GM19240 (cell line): ENCODE data around the gene DYNAP.

Experiments
- DNase-seq: peaks from one replicate; pipeline ENCODE4 v3.0.0; 2011; ENCODE audit warnings: low spot score; ENCODE audit not compliant: insufficient read length

The DYNAP gene, protein sequence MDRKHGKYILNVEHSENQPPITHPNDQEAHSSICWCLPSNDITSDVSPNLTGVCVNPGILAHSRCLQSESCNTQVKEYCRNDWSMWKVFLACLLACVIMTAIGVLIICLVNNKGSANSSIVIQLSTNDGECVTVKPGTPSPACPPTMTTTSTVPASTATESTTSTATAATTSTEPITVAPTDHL

DNA sequence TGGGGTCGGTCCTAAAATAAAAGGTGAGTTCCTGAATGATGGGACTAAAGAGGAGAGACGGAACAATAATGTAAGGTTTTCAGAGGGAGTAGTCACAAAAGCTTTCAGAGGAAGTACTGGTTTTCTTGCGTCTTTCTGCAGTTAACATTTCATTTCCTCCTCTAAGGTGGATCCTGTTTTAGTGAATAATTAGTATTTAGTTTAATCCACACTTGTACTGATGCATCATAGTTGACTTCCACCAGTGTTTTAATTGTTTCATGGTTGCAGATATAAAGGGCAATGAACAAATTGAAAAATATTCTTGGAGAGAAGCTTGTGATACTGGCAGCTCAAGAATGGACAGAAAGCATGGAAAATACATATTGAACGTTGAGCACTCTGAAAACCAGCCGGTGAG is at the start of gene DYNAP:
TSS of gene DYNAP (plus strand) at position 301 of the 400 bp plus-strand sequence. CDS start at position 339, 38 bp downstream.
- no peak for DNase-seq

DNA sequence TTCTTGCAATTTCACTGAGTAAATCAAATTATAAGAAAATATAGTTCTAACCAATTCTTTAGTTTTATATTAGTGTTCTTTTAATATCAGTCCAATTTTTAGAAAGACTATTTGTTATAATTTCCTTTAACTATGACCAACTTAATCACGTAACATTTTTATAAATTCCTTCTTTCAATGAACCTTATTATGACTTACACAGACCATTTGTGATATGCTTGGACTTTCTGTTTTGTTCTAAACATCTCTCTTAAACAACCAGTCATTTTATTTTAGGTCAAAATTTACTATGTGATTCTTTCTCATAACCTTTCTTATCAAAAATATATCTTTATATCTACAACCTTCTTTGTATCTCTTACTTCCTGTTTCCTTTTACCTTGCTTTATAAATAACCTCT is 39.5 kb upstream of the DYNAP start:
- DNase-seq: no peak

DNA sequence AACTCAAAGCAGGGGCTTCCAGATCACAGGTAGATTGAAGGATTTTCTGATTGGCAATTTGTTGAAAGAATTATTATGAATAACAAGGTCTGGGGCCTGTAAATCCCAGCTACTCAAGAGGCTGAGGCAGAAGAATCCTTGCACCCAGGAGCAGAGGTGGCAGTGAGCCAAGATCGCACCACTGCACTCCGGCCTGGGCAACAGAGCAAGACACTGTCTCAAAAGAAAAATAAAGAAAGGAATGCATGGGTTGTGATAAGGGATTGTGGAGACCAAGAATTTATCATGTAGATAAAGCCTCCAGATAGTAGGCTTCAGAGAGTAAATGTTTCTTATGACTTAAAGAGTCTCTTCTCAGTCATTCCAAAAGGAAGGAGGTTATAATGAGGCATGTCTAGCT is 35.8 kb upstream of the DYNAP start:
- DNase-seq: no peak

DNA sequence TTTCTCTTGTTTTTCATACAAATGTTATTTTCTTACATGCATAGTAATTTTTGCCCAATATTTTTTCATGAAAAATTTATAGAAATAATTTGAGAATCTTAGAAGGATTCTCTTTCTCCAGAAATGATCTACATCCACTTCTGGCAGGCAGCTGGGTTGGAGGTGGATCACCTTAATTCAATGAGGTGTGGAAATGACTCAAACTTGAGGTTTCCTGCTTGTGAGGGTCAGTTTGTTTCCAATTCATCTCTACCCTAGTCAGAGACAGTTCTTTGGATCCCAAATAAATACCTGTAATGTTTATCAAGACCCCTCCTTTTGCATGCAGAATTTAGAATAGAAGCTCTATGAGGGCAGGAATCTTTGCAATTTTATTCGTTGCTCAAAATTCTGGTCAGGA is 35.0 kb upstream of the DYNAP start:
- no peak for DNase-seq

DNA sequence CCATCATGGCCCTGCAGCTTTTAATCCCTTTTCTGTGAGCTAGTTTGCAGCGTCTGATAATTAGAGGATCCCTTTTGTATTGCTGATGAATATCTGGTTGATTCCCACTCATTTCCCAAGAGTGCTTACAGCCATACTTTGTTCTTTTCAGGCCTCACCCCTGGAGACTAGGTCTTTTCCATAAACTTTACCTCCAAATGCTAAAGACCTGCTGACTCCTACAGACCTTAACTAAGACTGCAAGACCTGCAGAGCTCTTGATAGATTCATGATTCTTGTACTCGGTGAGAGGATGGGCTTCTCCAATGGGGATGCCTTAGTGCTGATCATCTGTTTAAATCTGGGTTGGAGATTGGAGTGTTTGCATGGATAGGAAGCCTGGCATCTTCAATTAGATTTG is 33.1 kb upstream of the DYNAP start:
- DNase-seq: no peak

DNA sequence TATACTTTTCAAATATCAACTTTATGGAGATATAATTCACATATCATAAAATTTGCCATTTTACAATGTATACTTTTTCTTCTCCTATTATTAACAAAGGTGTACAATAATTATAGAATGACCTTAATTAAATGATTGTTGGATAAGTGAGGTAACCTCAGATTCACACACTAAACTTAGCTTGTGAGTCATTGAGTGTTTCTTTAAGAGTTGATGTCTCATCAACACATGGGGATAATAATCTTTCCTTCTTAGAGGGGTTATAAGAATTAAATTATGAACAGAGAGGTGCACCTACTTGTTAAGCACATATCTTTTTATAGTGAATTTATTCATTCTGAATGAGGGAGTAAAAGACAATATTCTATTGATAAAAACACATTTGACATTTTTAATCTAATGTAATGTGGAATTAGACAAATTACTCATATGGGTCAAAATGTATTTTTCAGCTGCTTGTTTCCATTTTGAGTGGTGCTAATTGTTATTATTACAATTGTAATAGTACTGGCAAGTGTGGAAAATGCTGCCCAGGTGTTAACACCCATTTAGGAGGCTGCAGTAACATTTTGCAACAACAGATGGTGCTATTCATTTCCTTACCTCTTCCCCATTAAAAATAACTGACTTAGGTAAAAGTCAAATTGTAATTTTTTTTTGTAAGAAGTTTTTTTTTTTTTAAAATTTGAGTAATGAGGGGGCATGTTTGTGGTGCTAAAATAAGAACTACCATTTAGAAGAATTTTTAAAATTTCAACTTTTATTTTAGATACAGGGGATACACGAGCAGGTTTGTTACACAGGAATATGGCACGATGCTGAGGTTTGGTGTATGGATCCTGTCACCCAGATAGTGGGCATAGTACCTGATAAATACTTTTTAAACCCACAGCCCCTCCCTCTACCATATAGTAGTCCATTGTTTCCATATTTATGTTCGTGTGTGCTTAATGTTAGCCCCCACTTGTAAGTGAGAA is 32.1 kb upstream of the DYNAP start:
- DNase-seq: peak; percentile 5

DNA sequence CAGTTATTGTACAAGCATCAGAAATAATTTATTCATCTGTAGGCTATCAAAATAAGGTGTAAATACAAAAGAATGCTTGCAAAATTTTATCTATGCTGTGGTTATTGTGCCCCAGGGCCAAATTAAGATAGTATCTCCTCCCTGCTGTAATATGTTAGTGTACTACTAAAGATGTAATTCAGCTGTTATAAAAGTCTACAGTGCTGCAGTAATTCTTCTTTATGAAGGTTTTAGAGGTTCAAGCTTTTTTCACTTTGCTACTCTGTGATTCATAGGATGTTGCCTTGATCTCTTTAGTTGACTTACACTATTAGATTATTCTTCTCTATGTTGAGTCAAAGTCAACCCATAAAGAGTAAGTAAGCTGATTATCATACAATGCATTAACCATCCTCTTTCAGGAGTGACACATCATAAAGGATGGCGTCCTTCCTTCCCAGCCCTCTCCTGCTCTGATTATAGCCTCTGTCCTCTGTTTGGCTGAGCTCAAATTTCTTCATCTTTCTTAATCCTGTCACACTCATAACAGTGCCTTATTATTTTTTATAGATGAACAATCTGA is 29.3 kb upstream of the DYNAP start:
- DNase-seq: no peak

DNA sequence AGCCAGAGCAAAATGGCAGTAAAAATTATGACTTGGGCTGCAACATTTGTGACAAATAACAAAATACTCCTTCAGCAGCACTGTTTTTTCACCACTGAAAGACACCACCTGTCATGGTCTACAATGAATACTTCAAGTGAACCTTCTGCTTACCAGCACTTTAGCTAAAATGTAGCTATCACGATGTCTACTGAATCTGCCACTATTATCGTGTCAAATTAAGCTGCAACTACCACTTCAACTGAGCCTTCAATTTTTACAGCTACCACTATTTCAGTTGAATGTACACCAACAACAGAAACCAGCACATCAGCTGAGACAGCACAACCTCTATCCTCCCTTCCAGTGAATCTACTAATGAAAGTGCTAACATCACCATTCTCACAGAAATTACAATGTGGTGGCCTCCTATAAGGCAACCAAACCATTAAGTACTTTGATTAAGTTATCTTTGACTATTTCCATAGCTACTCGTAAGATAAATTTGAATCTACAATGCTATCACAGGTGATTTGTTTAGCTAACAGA is 10.8 kb upstream of the DYNAP start:
- DNase-seq: no peak

DNA sequence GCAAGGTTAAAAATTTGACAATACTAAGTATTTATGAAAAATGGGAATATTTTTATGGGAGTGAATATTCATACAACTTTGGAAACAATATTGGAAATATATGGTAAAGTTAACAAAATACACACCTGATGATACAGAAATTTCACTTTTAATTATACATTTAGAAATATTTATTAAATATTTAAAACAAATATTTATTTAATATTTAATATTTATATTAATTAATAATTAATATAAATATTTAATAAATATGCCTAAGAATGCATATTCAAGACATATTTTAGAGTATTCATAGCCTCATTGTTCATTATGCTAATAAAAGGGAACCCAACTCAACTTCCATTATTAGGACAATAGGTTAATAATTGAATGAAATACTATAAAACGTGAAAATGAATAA is 7.0 kb upstream of the DYNAP start:
- DNase-seq: no peak

DNA sequence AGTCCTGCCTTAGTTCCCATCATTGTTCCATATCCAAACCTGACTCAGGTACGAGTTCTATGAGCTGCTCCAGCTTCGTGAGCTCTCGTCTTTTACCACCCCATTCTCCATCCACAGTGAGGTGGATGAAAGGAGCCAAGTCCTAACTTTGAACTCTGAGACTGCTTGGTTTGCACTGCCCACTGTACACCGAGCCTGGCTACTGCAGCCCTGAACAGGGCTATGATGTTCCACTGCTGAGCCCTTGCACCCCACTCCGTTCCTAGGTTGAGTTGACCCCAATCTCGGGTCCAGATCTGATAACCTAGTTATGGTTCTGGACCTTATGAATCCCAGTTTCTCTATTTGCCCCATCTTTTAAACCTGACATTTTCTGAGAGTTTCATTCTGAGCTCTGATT is 5.3 kb upstream of the DYNAP start:
- no peak for DNase-seq

DNA sequence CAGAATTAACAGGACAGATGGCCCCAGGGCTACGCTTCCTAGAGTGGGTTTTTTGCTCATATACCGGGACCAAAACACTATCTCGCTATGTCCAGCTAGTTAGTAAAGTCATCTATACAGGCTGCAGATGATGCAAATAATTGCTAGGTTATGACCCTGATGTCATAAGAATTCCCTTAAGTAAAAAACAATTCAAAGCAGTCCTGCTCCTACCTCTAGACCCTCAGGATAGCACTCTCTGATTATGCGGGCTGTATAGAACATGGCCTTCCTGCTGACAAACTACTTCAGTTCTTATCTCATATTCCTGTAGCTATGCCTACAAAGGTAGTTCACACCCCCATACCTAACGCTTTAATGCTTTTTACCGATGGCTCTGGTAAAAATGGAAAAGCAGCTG is 13.2 kb downstream of the DYNAP start:
- DNase-seq: no peak

DNA sequence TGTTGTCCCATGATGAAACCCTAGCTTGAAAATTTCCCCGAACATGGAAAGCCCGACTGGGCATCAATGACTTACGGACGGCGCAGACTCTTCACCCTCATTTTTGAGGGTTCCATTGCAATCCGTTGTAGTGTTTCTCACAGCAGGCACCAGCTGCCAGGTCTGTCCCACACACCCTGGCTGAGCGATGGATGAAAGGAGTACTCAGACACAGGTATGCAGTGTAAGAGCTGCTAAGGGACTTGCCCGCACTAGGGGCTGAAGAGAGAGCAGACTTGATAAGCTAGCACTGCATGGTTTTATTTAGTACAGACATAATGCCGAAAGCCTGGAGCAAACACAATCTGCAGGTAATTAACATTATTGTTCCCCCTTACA is 15.8 kb downstream of the DYNAP start:
- no peak for DNase-seq

DNA sequence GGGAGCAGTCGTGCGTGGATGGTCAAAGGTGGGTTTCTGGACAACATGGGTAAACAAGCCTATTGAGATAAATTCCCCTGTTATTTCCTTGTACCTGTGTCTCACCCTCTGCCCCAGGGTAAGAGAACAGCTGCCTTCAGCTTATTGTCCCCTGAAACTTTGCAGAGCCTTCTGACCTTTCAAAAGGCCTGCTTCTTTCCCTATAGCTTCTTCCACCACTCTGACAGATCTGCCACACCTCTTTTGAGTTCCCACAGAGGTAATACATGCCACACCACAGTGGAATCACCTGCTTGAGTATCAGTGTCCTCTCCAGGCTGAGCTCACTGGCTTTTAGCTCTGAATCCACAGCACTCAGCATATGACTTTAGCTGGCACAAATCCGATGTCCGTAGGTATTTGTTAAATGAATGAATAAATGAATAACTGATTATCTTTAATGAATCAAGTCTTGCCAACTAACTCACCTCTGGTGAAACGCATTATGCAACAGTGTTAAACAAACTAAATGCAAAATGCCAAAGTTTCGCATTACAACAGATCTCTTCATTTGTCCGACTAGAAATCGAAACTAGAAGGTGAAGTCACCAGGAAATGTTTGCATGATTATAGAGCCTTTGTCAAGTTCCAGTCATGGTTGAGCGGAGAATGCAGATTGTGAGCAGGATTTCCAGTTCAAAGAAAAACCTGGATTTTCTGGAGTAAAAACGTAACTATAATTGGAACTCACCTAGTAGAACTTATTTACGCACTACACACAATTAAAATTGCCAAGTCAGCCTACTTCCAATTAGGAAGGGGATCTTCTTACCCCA is 16.4 kb downstream of the DYNAP start:
- DNase-seq: no peak

DNA sequence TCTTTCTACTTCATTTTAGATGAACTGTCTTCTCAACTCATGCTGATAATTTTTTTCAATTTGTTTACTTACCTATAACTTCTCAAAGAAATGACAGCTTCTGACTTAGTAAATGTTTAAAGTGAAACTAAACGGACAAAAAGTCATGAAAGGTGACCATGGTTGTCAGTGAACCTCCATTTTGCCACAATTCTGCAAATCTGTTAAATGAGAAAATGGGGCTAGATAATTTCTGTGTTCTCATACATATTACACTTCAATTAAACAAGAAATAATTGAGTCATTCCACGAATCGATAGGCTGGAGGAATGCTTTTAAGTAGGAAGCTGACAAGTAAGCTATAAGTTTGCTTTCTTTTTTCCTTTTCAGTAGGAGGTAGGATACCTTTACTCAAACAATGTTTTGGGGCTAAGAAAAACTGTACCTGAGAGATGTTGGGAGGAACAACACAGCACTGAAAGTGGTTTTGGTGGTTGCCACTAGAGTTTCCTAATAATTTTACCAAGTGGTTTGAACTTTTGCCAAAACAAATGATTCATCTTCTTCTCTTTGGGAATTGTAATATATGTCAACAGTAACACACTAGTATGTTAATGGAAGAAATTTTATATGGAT is 17.1 kb downstream of the DYNAP start:
- DNase-seq: no peak

DNA sequence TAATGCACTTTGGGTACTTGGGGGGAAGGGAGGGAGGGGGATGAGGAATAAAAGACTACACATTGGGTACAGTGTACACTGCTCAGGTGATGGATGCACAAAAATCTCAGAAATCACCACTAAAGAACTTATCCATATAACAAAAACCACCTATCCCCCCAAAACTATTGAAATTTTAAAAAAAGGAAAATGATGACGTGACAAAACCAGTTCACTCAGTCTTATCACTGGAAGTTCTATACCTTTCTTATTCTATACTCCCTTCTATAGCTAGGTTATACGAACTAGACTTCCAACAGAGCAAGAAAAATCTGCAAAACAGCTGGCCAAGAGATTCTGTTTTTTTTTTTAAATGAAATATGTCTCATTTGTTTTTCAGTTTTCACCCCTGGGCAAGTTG is 20.8 kb downstream of the DYNAP start:
- DNase-seq: no peak

DNA sequence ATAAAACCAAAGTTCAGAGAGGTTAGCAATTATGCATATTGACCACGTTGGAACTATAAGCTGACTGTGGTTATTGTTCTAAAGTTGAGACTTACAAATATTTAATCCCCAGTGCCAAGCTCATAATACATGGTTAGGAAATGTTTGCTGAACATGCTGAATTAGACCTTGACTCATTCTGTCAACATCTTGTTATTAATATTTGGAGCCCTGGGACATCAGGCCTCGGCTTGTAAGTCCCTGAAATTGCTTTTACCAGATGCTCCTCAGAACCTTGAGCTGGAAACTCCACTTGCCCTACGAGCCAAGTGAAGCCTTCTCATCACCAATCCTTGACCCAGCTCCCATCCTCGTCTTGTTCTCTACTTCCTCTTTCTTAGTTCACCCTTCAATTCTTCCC is 21.2 kb downstream of the DYNAP start:
- no peak for DNase-seq

DNA sequence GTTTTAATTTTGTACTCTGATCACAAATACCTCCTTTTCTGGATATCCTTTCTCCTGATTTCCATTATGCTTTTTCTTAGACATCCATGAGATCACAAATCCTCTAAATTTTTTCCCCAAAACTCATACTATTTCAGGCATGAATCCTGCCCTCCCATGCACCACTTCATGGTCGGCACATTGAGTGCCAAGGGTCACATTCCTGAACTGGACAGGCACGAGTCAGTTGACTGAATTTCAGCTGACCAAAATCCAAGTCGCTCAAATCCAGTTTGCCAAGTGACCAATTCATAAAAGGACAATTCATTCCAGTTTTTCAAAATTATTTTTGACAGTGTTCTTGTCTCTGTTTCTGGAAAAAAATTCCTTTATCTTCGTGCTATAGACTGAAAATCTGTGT is 22.1 kb downstream of the DYNAP start:
- no peak for DNase-seq

DNA sequence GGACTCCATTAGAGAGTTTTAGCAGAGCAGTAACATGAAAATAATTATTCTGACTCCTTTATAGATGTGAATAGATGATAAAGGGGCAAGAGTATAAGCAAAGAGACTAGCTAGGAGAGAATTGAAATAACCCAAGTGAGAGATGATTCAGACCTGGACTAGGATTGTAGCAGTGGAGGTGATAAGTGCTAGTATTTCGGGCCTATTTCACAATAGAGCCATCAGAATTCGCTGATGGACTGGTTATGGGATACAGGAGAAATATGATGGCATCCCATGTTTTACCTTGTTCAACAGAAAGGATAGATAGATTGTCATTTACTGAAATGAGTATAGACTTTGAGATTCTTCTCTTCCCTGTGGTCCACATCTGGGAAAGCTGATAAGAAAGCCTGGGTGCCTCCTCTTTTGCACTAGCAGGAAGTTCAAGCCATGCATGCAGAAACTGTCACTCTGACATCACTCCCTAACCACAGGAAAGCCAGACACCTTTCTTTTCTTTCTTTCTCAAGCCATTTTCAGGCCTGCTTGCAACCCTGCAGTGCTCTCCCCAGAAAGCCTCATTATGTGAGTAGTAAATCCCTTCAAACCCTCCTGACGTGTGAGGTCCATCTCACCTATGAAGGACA is 25.3 kb downstream of the DYNAP start:
- no peak for DNase-seq

DNA sequence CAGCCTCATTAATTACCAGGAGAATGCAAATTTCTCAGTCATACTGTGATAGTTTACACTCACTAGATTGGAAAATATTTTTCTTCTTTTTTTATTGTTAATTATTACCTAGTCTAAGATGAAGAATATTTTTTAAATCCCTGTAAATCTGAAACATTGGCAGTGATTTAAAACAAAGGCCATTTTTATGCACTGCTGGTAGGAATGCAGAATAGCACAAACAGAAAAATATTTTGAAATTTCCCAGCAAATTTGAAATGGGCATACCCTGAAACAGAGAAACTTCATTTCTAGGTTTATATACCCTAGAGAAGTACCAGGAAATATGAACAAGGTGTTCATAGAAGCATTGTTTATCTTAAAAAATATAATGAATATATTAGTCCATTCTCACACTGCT is 31.0 kb downstream of the DYNAP start:
- no peak for DNase-seq

DNA sequence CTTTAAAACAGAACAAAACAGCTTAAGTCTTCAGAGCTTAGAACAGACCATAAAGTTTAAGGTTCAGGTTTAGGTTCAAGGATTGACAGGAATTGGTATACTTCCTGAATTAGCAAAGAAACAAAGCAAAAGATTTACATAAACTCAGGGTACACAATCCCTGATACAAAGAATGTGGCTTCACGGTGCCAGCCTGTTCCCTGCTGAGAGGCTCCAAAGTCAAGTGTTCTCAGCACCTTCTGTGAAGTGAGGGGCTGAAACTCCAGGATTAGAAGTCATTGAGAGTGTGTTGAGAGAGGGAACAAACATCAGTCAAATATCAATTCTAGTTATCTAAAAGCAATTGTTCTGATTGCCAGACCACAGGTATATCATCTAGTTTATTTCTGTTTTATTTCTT is 35.7 kb downstream of the DYNAP start:
- DNase-seq: no peak

DNA sequence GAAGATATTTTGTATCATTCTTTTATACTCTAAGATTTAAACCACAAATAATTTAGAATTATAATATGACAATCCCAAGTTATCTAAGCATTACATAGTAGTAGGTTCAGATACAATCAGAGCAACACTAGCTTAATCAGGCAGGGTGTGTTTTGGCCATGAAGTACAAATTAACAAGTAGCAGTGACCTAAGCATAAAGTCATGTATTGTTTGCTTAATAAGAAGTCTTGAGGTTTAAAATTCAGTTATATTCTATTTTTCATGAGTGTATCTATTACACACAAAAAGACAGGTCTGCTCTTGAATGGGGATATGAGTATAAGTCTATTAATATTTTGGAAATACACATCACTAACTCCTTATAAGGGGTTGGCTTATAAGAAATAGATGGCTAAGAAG is 39.9 kb downstream of the DYNAP start:
- DNase-seq: no peak
